ENCODE results near the gene HTATIP2. TPM values are rescaled to one million over a fixed set of nuclear protein-coding genes. Genes with fewer than 3 reads are reported as not detected.

The HTATIP2 gene
- polyA plus RNA-seq, 2 of the 4 experiments (the other 2 are of a cell fraction) = 234 to 308 TPM

- ChIA-PET CTCF (interaction anchor here (1.3 to 7.3 kb wide), 2 partner anchors 226 to 451 kb away, joined by 4 to 123 read pairs; no protein-coding TSS in a partner anchor), POLR2A (no interaction called here)
- 81% methylated on average over 1 of the region's 1 CpG for WGBS (ENCODE audit: missing lambda C conversion rate)
- ATAC-seq = no peak
- no peak for DNase-seq (ENCODE audit: low read depth in 1 of 2, low spot score in 1 of 2)
- Histone ChIP-seq H3K4me3 (no peak overlapping the region), H3K27ac (no peak overlapping the region), H3K4me1 (peaks cover 6% of the 10 kb centered on the region), H3K9me3 (no peaks in the 10 kb centered on the region), H3K4me2 (no peak overlapping the region)
- TF ChIP-seq JUN (IDR thresholded peaks at IDR 0.05) = no peak
- no peak for TF ChIP-seq ZSCAN20 (CRISPR knock-in tag; IDR thresholded peaks at IDR 0.05)
- no peak for TF ChIP-seq USF2 (IDR thresholded peaks at IDR 0.05)
- no peak for TF ChIP-seq HOXB13 (CRISPR knock-in tag; IDR thresholded peaks at IDR 0.05; ENCODE audit: low read depth)
- TF ChIP-seq FOSL2 (IDR thresholded peaks at IDR 0.05) = no peak
- TF ChIP-seq FOSL2 (CRISPR knock-in tag; IDR thresholded peaks at IDR 0.05) = no peak
- TF ChIP-seq CBX2 (IDR thresholded peaks at IDR 0.05; ENCODE audit: borderline replicate concordance, low read depth) = no peak
- no peak for TF ChIP-seq SMC3 (IDR thresholded peaks at IDR 0.05)
- TF ChIP-seq ESRRA (IDR thresholded peaks at IDR 0.05; ENCODE audit: borderline replicate concordance, low read length) = no peak
- no peak for TF ChIP-seq ZNF302 (CRISPR knock-in tag; IDR thresholded peaks at IDR 0.05)
- TF ChIP-seq E2F6 (IDR thresholded peaks at IDR 0.05; ENCODE audit: borderline replicate concordance, low read depth) = no peak
- FAIRE-seq = no peak
These were observed 6.4 kb upstream of the HTATIP2 start for GRCh38 chr11:20357150-20357549.

- Histone ChIP-seq H3K4me3 (no peak overlapping the region), H3K9me3 (no peaks in the 10 kb centered on the region), H3K27ac (peak overlapping the region in 1 of 2 experiments; percentile 46; a peak in 1 of 6 replicates), H3K4me1 (peaks cover 21% of the 10 kb centered on the region), H3K4me2 (no peak overlapping the region)
- ChIA-PET POLR2A (no interaction called here), CTCF (interaction anchor here (1.1 to 2.5 kb wide), 4 partner anchors 8 to 410 kb away, joined by 3 to 13 read pairs (median 4); no protein-coding TSS in a partner anchor)
- WGBS (ENCODE audit: missing lambda C conversion rate) = 71% methylated on average over 7 of the region's 7 CpGs
- FAIRE-seq (no peak), DNase-seq (ENCODE audit: low read depth in 1 of 2, low spot score in 1 of 2) (peak in 1 of 2 experiments; percentile 24), ATAC-seq (no peak)
- no peak for TF ChIP-seq POLR2AphosphoS2 (conservative IDR thresholded peaks at IDR 0.05; ENCODE audit: low read length)
- TF ChIP-seq JUNB (IDR thresholded peaks at IDR 0.05) = no peak
- TF ChIP-seq HEYL (CRISPR knock-in tag; IDR thresholded peaks at IDR 0.05) = no peak
- no peak for TF ChIP-seq HOXB13 (CRISPR knock-in tag; IDR thresholded peaks at IDR 0.05; ENCODE audit: low read depth)
- no peak for TF ChIP-seq MAZ (IDR thresholded peaks at IDR 0.05; ENCODE audit: borderline replicate concordance, low read depth, low read length)
- no peak for TF ChIP-seq SMC3 (IDR thresholded peaks at IDR 0.05)
- TF ChIP-seq NR3C1 (IDR thresholded peaks at IDR 0.05) = no peak
These were observed 2.9 kb upstream of the HTATIP2 start for GRCh38 chr11:20360650-20361049.

- ATAC-seq (no peak), FAIRE-seq (no peak), DNase-seq (ENCODE audit: low read depth in 1 of 2, low spot score in 1 of 2) (no peak)
- CTCF ChIA-PET = interaction anchor here (1.3 kb wide), 1 partner anchor 14 kb away, joined by 3 read pairs; no protein-coding TSS in a partner anchor
- POLR2A ChIA-PET = no interaction called here
- Histone ChIP-seq H3K4me2 (no peak overlapping the region), H3K27ac (peak overlapping the region; percentile 92 to 100; a peak in 5 of 6 replicates), H3K9me3 (no peaks in the 10 kb centered on the region), H3K4me3 (no peak overlapping the region), H3K4me1 (peaks cover 36% of the 10 kb centered on the region)
- 40% methylated on average over 1 of the region's 1 CpG for WGBS (ENCODE audit: missing lambda C conversion rate)
- TF ChIP-seq SMC3 (IDR thresholded peaks at IDR 0.05) = no peak
- TF ChIP-seq ATOH8 (CRISPR knock-in tag; IDR thresholded peaks at IDR 0.05; ENCODE audit: low read depth) = no peak
- TF ChIP-seq FOSL2 (IDR thresholded peaks at IDR 0.05) = no peak
- TF ChIP-seq FOSL2 (CRISPR knock-in tag; IDR thresholded peaks at IDR 0.05) = no peak
- no peak for TF ChIP-seq HMGXB4 (CRISPR knock-in tag; IDR thresholded peaks at IDR 0.05; ENCODE audit: borderline replicate concordance)
- no peak for TF ChIP-seq CTCF (IDR thresholded peaks at IDR 0.05)
- TF ChIP-seq EHMT2 (IDR thresholded peaks at IDR 0.05; ENCODE audit: low read depth) = no peak
- TF ChIP-seq MYC (IDR thresholded peaks at IDR 0.05; ENCODE audit: borderline replicate concordance, low read length) = no peak
- no peak for TF ChIP-seq ESRRA (IDR thresholded peaks at IDR 0.05; ENCODE audit: borderline replicate concordance, low read length)
- TF ChIP-seq MAFK (IDR thresholded peaks at IDR 0.05; ENCODE audit: partially characterized antibody) = no peak
- TF ChIP-seq HES2 (IDR thresholded peaks at IDR 0.05) = no peak
- no peak for TF ChIP-seq FOSB (CRISPR knock-in tag; IDR thresholded peaks at IDR 0.05)
- no peak for TF ChIP-seq ZSCAN20 (CRISPR knock-in tag; IDR thresholded peaks at IDR 0.05)
- no peak for TF ChIP-seq PHF8 (IDR thresholded peaks at IDR 0.05; ENCODE audit: borderline replicate concordance, low read depth)
- no peak for TF ChIP-seq MAX (IDR thresholded peaks at IDR 0.05)
These were observed 1.0 kb upstream of the HTATIP2 start for GRCh38 chr11:20362481-20362880.

Measured in A549 (cell line).